Duodenal mucosa (tissue), 2 donors: ENCODE results near the gene SYT13.

Experiments used
- H3K27ac ChIP-seq: one replicate; pipeline ENCODE4 v1.7.0; 2013; ENCODE audit warnings: low read depth, low read length
- H3K27me3 ChIP-seq, 2 donors: one replicate each; pipeline ENCODE4 v1.7.0; 2013; ENCODE audit warnings: low read length in 2 of 2, control low read depth in 1 of 2; ENCODE audit not compliant: insufficient read depth in 2 of 2, control insufficient read depth in 1 of 2
- H3K36me3 ChIP-seq, 2 donors: one replicate each; pipeline ENCODE4 v1.7.0; 2013; ENCODE audit warnings: low read length in 2 of 2, control low read depth in 1 of 2; ENCODE audit not compliant: insufficient read depth in 2 of 2, control insufficient read depth in 1 of 2
- H3K4me1 ChIP-seq, 2 donors: one replicate each; pipeline ENCODE4 v1.7.0; 2013; ENCODE audit warnings: low read length in 2 of 2, control low read depth in 1 of 2; ENCODE audit not compliant: insufficient read depth in 2 of 2, control insufficient read depth in 1 of 2
- H3K4me3 ChIP-seq, 2 donors: one replicate each; pipeline ENCODE4 v1.7.0; 2013; ENCODE audit warnings: low read length in 2 of 2, low read depth in 1 of 2
- H3K9ac ChIP-seq, 2 donors: one replicate each; pipeline ENCODE4 v1.7.0; 2013; ENCODE audit warnings: low read length in 2 of 2, low read depth in 1 of 2
- H3K9me3 ChIP-seq, 2 donors: one replicate each; pipeline ENCODE4 v1.7.0; 2013; ENCODE audit warnings: low read length in 2 of 2, control low read depth in 1 of 2; ENCODE audit not compliant: control insufficient read depth in 1 of 2

Gene SYT13

DNA sequence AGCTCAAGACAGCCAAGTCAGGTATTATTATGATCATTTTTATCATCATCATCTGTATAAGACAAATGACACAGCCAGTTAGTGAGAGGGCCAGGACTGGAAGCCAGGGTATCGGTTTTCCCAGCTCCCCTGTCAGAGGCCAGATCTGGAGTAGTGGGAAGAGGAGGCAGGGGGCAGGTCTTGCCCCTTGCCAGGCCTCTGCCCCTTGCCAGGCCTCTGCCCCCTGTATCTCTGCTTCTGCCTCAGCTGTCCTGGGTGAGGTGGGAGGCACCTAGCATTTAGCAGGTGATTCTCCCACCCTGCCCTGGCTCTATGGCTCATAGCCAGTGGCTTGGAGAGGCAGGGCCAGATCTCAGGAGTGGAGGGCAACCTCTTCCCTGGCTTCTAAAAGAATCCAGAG, 72.4 kb downstream of the SYT13 start:
- no peak overlapping the region for H3K9ac ChIP-seq
- H3K9me3 ChIP-seq: no peaks in the 10 kb centered on the region
- no peak overlapping the region for H3K4me3 ChIP-seq
- H3K4me1 ChIP-seq: peaks cover 0 to 9% of the 10 kb centered on the region in 2 donors
- H3K27me3 ChIP-seq: no peaks in the 10 kb centered on the region
- H3K36me3 ChIP-seq: peaks cover 0 to 16% of the 10 kb centered on the region in 2 donors
- no peak overlapping the region for H3K27ac ChIP-seq

DNA sequence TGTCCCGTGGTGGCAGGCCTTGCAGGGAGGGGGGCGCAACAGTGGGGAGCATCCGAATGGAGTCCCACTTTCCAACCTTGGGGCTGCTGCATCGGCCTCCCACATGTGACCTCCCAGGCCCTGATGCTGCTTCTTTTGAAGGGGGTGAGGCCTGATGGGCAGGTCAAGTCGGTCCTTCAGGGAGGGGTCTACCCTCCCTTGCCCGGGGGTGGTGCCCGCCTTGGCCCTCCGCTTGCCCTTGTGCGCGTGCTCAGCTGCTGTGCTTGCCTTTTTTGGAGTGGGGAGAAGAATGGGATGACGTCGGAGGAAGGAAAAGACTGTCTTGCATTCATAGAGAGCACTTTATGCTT, 72.8 kb downstream of the SYT13 start:
- H3K27ac ChIP-seq: no peak overlapping the region
- H3K9ac ChIP-seq: no peak overlapping the region
- H3K27me3 ChIP-seq: no peaks in the 10 kb centered on the region
- peaks cover 0 to 18% of the 10 kb centered on the region in 2 donors for H3K36me3 ChIP-seq
- no peaks in the 10 kb centered on the region for H3K9me3 ChIP-seq
- H3K4me1 ChIP-seq: peaks cover 0 to 9% of the 10 kb centered on the region in 2 donors
- no peak overlapping the region for H3K4me3 ChIP-seq

DNA sequence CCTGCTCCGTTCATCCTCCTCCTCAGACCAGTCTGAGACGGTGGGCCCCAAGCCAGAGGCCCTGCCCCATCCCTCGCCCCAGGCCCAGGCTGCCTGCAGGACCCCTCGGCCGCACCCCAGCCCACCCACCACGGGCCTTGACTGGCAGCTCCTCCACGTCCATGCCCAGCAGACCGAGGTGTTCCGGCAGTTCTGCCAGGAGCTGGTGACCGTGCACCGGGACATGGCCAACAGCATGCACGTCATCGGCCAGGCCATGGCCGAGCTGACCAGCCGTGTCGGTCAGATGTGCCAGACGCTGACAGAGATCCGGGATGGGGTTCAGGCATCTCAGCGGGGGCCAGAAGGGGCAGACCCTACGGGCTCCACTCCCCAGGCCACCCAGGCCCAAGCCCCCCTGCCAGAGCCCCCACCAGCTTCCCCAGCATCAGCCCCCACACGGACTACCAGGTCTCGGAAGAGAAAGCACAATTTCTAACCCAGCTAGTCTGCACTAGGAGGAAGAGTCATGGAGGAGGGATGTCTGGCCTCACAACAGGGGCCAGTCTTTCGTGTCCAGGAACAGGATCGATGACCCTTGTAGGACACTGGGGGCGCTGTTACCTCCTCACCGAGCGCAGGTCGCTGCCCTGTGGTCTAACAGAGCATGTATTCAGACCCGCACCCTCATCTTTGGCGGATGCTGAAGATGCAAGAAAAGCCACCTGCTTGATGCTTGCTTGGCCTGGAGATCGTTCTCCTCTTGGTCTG, 73.4 kb downstream of the SYT13 start:
- peaks cover 0 to 18% of the 10 kb centered on the region in 2 donors for H3K36me3 ChIP-seq
- no peak overlapping the region for H3K27ac ChIP-seq
- H3K27me3 ChIP-seq: no peaks in the 10 kb centered on the region
- H3K4me1 ChIP-seq: peaks cover 0 to 9% of the 10 kb centered on the region in 2 donors
- no peaks in the 10 kb centered on the region for H3K9me3 ChIP-seq
- H3K9ac ChIP-seq: no peak overlapping the region
- no peak overlapping the region for H3K4me3 ChIP-seq

DNA sequence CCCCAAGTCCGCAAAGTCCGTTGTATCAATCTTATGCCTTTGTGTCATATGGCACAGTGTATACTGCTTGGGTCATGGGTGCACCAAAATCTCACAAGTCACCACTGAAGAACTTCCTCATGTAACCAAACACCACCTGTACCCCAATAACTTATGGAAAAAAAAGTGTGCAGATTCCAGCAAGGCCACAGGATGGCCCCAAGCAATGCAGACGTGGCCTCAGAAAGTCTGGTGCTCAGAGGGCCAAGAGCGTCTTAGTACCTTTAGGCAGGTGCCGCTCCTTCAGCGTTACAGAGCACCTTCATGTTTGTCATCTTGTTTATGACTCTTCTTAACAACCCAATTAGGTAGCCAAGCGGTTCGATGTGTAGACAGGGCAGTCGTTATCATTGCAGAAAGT, 74.4 kb downstream of the SYT13 start:
- H3K9me3 ChIP-seq: no peaks in the 10 kb centered on the region
- H3K27ac ChIP-seq: no peak overlapping the region
- H3K4me1 ChIP-seq: peaks cover 0 to 9% of the 10 kb centered on the region in 2 donors
- no peaks in the 10 kb centered on the region for H3K27me3 ChIP-seq
- H3K4me3 ChIP-seq: no peak overlapping the region
- peaks cover 0 to 18% of the 10 kb centered on the region in 2 donors for H3K36me3 ChIP-seq
- H3K9ac ChIP-seq: no peak overlapping the region

DNA sequence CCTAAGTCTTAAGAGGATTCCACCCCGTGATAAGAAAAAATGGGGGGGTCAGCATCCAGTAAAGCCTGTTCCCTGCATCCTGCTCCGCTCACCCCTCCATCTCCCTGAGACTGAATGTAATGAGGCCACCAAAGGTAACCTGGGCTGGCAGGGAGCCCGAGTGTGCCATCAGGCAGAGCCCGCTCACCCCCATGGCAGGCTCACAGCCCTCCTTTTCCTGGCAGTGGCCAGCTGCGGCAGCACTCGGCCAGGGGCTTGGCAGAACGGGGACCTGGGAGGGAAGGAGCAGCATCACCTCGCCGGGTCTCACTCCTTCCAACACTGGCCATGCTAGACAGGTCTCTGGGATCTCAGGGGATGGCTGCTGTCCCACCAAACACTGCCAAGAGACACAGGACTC, 75.3 kb downstream of the SYT13 start:
- Histone ChIP-seq H3K4me3 (no peak overlapping the region), H3K9me3 (no peaks in the 10 kb centered on the region), H3K36me3 (peaks cover 0 to 18% of the 10 kb centered on the region in 2 donors), H3K9ac (no peak overlapping the region), H3K4me1 (peaks cover 0 to 9% of the 10 kb centered on the region in 2 donors), H3K27ac (no peak overlapping the region), H3K27me3 (no peaks in the 10 kb centered on the region)

DNA sequence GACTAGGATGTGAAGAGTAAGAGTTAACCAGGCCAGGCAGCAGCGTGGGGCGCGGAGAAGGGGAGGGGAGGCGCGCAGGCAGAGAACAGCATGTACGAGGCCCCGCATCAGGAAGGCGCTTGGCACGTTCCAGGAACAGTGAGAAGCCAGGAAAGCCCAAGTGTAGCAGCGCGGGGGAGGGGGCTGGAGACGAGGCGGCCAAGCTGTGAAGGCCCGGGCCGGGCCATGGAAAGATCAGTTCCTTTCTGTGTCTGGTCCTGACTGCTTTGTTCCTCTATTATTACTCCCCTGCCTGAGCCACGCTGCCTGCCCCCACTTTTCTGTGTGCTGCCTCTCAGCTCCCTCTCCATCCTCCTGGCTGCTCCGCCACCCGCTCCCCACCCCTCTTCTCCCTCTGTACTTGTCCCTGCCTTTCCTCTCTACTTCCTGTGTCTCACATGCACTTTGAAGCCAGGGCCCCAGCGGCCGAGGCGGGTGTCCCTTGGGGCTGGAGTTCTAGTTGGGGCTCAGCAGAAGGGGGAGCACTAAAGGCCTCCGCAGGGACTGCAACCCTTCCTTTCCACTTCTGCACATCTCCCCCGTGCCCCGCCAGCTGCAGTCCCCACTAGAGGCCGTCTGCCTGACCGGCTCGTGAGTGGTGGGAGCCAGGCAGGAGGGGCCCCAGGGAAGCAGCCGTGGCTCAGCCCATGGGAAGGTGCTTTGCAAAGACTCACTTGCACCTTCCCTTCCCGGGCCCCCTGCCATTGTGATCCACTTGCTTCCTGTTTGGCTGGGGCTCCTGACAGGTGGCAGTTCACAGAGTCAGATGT, 76.0 kb downstream of the SYT13 start:
- Histone ChIP-seq H3K36me3 (peaks cover 2 to 23% of the 10 kb centered on the region in 2 donors), H3K4me1 (peaks cover 0 to 3% of the 10 kb centered on the region in 2 donors), H3K9me3 (no peaks in the 10 kb centered on the region), H3K27ac (peak overlapping the region; percentile 20), H3K4me3 (no peak overlapping the region), H3K27me3 (no peaks in the 10 kb centered on the region), H3K9ac (no peak overlapping the region)

DNA sequence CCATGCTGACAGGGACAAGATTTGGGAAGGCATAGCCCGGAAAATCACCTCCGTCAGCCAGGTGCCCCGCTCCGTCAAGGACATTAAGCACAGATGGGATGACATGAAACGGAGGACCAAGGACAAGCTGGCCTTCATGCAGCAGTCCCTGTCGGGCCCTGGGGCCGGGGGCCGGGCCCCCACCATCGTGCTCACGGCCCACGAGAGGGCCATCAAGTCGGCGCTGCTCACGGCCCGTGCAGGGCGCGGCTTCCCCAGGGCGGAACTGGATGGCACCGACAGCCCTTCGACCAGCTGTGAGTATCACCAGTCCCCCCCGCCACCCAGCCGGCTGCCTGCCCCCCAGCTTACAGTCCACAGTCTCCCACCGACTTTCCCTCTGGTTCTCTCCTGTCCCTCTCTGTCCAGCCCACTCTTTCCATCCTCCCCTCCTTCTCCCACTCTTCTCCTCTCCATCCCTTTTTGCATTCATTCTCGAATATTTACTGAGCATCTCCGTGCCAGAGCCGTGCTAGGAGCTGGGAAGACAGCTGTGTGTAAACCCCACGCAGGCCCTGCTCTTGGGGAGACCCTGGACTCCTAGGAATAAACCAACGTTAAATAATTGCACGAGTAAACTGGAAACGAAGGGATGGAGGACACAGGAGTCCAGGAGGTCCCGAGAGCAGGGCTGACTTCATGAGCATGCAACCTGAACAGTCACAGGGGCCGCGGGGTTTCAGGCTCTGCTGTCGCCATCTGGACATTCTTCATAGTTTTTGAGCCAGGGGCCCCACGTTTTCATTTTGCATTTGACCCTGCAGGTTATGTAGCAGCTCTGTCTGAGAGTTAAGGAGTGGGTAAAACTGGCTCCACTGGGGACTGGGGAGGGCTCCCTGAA, 76.9 kb downstream of the SYT13 start:
- H3K36me3 ChIP-seq: peaks cover 4 to 29% of the 10 kb centered on the region in 2 donors
- H3K4me3 ChIP-seq: no peak overlapping the region
- H3K27ac ChIP-seq: no peak overlapping the region
- H3K4me1 ChIP-seq: no peaks in the 10 kb centered on the region
- no peaks in the 10 kb centered on the region for H3K27me3 ChIP-seq
- no peaks in the 10 kb centered on the region for H3K9me3 ChIP-seq
- H3K9ac ChIP-seq: no peak overlapping the region

DNA sequence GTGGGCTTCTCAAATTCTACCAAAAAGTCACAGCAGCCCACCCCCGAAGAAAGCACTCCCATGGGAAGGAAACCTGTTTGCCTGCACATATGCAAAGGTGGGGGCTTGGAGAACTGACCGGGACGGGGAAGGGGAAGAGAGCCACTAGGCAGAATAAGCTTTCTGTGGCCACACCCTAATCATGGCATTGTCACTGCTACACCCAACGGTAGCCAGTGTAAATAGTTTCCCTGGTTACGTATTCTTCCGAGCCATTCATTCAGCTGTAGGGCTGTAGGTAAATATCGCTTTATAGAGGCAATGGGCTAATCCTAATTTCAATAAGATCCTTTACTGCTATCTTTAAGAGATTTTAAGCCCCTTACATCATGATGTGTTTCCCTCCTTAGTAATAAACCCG, 78.0 kb downstream of the SYT13 start:
- Histone ChIP-seq H3K36me3 (peaks cover 4 to 21% of the 10 kb centered on the region in 2 donors), H3K9ac (no peak overlapping the region), H3K27ac (no peak overlapping the region), H3K4me3 (no peak overlapping the region), H3K4me1 (no peaks in the 10 kb centered on the region), H3K27me3 (no peaks in the 10 kb centered on the region), H3K9me3 (no peaks in the 10 kb centered on the region)

DNA sequence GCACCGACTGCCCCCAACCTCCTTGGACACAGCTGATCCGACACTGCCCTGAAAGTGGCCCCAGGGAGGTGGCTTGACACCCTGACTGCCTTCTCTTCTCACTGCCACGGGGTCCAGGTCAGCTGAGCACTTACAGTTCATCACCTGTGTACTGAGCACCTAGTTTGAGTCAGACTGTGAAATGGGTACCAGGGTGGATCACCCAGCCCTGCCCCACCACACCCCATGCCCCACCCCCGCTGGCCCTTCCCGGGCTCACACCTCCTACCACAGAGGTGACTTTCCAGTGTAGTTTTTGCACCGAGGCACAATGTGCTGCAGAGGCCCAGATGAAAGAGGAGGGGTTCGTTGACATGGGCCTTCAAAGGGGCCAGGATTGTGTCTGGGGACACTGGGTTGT, 80.2 kb downstream of the SYT13 start:
- Histone ChIP-seq H3K27ac (no peak overlapping the region), H3K4me3 (no peak overlapping the region), H3K9ac (no peak overlapping the region), H3K9me3 (no peaks in the 10 kb centered on the region), H3K36me3 (peaks cover 4 to 15% of the 10 kb centered on the region in 2 donors), H3K27me3 (no peaks in the 10 kb centered on the region), H3K4me1 (no peaks in the 10 kb centered on the region)

DNA sequence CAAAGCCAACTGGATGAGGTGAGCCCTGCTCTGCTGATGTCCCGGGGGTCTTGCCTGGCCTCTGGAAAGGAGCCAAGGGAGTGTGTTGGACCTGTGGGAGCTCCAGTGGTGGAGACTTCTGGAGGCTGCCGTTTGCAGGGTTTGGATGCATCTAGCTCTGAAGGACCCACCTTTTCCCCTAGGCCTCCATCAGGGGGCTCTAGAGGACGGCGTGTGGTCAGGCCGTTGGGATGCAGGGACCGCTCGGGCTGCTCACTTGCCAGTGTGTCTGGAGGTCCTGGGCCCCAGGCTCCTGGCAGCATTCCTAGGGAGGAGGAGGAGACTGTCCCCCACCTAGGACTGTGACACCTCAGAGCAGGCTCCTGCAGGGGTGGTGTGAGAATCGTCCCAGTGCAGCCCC, 81.4 kb downstream of the SYT13 start:
- no peaks in the 10 kb centered on the region for H3K4me1 ChIP-seq
- no peak overlapping the region for H3K4me3 ChIP-seq
- H3K27ac ChIP-seq: no peak overlapping the region
- H3K9me3 ChIP-seq: no peaks in the 10 kb centered on the region
- H3K27me3 ChIP-seq: no peaks in the 10 kb centered on the region
- no peak overlapping the region for H3K9ac ChIP-seq
- H3K36me3 ChIP-seq: peaks cover 4 to 15% of the 10 kb centered on the region in 2 donors
